ENCODE results near the gene TMCC1.
"Not testable (repeated sequence)": the region's sequence is repeated elsewhere in the genome, so short reads cannot be mapped to it uniquely, and the experiment has no call there.

Gene TMCC1

GRCh38 chr3:129769616-129770015 is 123.9 kb downstream of the TMCC1 start:
- no peak for DNase-seq

- no peak for DNase-seq
Measured at GRCh38 chr3:129768728-129769127, 124.8 kb downstream of the TMCC1 start.

GRCh38 chr3:129766135-129766534 is 127.4 kb downstream of the TMCC1 start:
- DNase-seq, result no peak

GRCh38 chr3:129764090-129764489 is 129.4 kb downstream of the TMCC1 start:
- DNase-seq, result no peak

- DNase-seq, result no peak
Measured at GRCh38 chr3:129758785-129759320, 134.7 kb downstream of the TMCC1 start.

GRCh38 chr3:129758306-129758705 is 135.2 kb downstream of the TMCC1 start:
- no peak for DNase-seq

GRCh38 chr3:129756871-129757270 is 136.6 kb downstream of the TMCC1 start:
- peak; percentile 68 for DNase-seq

- DNase-seq, result not testable (repeated sequence)
Measured at GRCh38 chr3:129751105-129751504, 142.4 kb downstream of the TMCC1 start.

- DNase-seq, result no peak
Measured at GRCh38 chr3:129749692-129750091, 143.8 kb downstream of the TMCC1 start.

- no peak for DNase-seq
Measured at GRCh38 chr3:129747992-129748391, 145.5 kb downstream of the TMCC1 start.

- DNase-seq, result peak; percentile 13
Measured at GRCh38 chr3:129747136-129747535, 146.4 kb downstream of the TMCC1 start.

- DNase-seq, result no peak
Measured at GRCh38 chr3:129746629-129747028, 146.9 kb downstream of the TMCC1 start.

- peak; percentile 52 for DNase-seq
Measured at GRCh38 chr3:129745253-129745652, 148.3 kb downstream of the TMCC1 start.

- no peak for DNase-seq
Measured at GRCh38 chr3:129741794-129742193, 151.7 kb downstream of the TMCC1 start.

GRCh38 chr3:129740090-129740489 is 153.4 kb downstream of the TMCC1 start:
- no peak for DNase-seq

GRCh38 chr3:129739634-129740033 is 153.9 kb downstream of the TMCC1 start:
- DNase-seq, result no peak

- DNase-seq, result no peak
Measured at GRCh38 chr3:129738172-129738571, 155.3 kb downstream of the TMCC1 start.

- no peak for DNase-seq
Measured at GRCh38 chr3:129736070-129736469, 157.4 kb downstream of the TMCC1 start.

GRCh38 chr3:129735638-129736037 is 157.9 kb downstream of the TMCC1 start:
- no peak for DNase-seq

GRCh38 chr3:129734449-129734848 is 159.1 kb downstream of the TMCC1 start:
- DNase-seq, result no peak

- no peak for DNase-seq
Measured at GRCh38 chr3:129732200-129732876, 161.2 kb downstream of the TMCC1 start.

GRCh38 chr3:129727707-129728106 is 165.8 kb downstream of the TMCC1 start:
- no peak for DNase-seq

- DNase-seq, result peak; percentile 70
Measured at GRCh38 chr3:129723558-129724324, 169.8 kb downstream of the TMCC1 start.

GRCh38 chr3:129722527-129722926 is 171.0 kb downstream of the TMCC1 start:
- no peak for DNase-seq

All from fibroblast of skin of scalp (primary cell).